C4-2B (cell line): ENCODE results near the gene GAMT.
"Not testable (repeated sequence)": the region's sequence is repeated elsewhere in the genome, so short reads cannot be mapped to it uniquely, and the experiment has no call there.

Experiments
- CTCF ChIP-seq: fragments of 450-650 bp; conservative IDR thresholded peaks from 2 replicates; pipeline ENCODE4 v1.5.1; 2017; ENCODE audit warnings: mild to moderate bottlenecking
- ZFX ChIP-seq: fragments of 450-650 bp; IDR thresholded peaks from 2 replicates; pipeline ENCODE4 v1.6.1; 2017

DNA sequence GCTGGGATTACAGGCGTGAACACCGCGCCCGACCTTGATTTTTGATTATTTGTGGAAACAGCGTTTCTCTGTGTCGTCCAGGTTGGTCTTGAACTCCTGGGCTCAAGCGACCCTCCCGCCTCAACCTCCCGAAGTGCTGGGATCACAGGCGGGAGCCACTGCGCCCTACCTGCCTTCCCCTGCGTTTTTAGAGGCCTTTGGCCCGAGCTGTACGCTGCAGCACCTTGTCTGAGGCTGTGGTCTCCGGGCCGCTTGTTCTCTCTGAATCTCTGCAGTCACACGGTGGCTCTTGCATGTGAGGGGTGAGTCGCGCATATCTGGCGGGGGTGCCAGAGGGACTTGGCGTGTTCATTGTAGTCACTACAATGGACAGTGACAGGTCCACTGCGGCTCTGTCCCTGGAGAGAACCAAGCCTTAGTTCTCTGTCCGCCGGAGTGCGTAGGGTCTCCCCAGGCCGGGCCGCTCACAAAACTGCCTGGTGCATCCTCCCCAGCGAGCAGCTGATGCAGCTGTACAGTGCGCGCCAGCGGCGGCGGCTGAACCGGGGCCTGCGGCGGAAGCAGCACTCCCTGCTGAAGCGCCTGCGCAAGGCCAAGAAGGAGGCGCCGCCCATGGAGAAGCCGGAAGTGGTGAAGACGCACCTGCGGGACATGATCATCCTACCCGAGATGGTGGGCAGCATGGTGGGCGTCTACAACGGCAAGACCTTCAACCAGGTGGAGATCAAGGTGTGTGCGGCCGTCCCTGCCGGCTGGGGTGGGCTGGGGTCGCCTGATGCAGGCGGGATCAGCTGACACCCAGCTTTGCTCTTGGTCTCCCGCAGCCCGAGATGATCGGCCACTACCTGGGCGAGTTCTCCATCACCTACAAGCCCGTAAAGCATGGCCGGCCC, 38.4 kb upstream of the GAMT start:
- TF ChIP-seq CTCF = not testable (repeated sequence)
- 0 out of 2 replicates have a peak, but pooled peaks have one; percentile 19 for TF ChIP-seq ZFX
